Keratinocyte (primary cell): ENCODE results near the gene PRB4. TPM values are rescaled to one million over a fixed set of nuclear protein-coding genes. Genes with fewer than 3 reads are reported as not detected.

Experiments
- DNase-seq: peaks from one replicate; pipeline ENCODE4 v3.0.0-alpha.2; 2011; ENCODE audit warnings: low read depth, missing footprints, low spot score
- FAIRE-seq: peaks from 2 replicates; lab custom pipeline; 2011; peaks lifted over from hg19 to GRCh38; lab: Jason Lieb, UNC
- H2AFZ ChIP-seq: 2 replicates; pipeline ENCODE4 v1.6.0; 2012; ENCODE audit warnings: low read length, control low read depth, inconsistent platforms; ENCODE audit not compliant: control insufficient read depth
- H3K27ac ChIP-seq: 2 replicates; pipeline ENCODE4 v1.5.1; 2011; ENCODE audit warnings: low read length; ENCODE audit not compliant: control insufficient read depth, insufficient read depth
- H3K27me3 ChIP-seq: 3 replicates; pipeline ENCODE4 v1.6.0; 2011; ENCODE audit warnings: low read length; ENCODE audit not compliant: control insufficient read depth, insufficient read depth; ENCODE audit errors: extremely low read depth
- H3K36me3 ChIP-seq, 2 experiments: 2 replicates in 1 of 2; 3 replicates in 1 of 2; pipeline ENCODE4 v1.5.1; 2011; ENCODE audit warnings: low read length in 2 of 2, mild to moderate bottlenecking in 1 of 2; ENCODE audit not compliant: control insufficient read depth in 2 of 2, insufficient read depth in 2 of 2; ENCODE audit errors: extremely low read depth in 1 of 2
- H3K4me1 ChIP-seq: 3 replicates; pipeline ENCODE4 v1.5.1; 2011; ENCODE audit warnings: low read length; ENCODE audit not compliant: control insufficient read depth, insufficient read depth; ENCODE audit errors: extremely low read depth
- H3K4me2 ChIP-seq: 3 replicates; pipeline ENCODE4 v1.6.0; 2011; ENCODE audit warnings: low read depth, low read length; ENCODE audit not compliant: control insufficient read depth, insufficient read depth; ENCODE audit errors: extremely low read depth
- H3K4me3 ChIP-seq, 3 experiments: fragments of 200-600 bp in 1 of 3; sonication (generic) in 1 of 3; 2 replicates in 2 of 3; 3 replicates in 1 of 3; pipeline ENCODE4 v1.5.1; 2011 to 2016; ENCODE audit warnings: low read length in 3 of 3, mild to moderate bottlenecking in 3 of 3, control low read depth in 2 of 3, inconsistent platforms in 1 of 3, low read depth in 1 of 3, mixed read lengths in 1 of 3, mixed run types in 1 of 3, moderate library complexity in 1 of 3; ENCODE audit not compliant: control insufficient read depth in 2 of 3, insufficient read depth in 2 of 3; ENCODE audit errors: extremely low read depth in 1 of 3
- H3K79me2 ChIP-seq: 2 replicates; pipeline ENCODE4 v1.6.0; 2012; ENCODE audit warnings: low read length; ENCODE audit not compliant: control insufficient read depth, insufficient read depth
- H3K9ac ChIP-seq: 3 replicates; pipeline ENCODE4 v1.6.0; 2011; ENCODE audit warnings: low read length; ENCODE audit not compliant: control insufficient read depth, insufficient read depth; ENCODE audit errors: extremely low read depth
- H3K9me1 ChIP-seq: 3 replicates; pipeline ENCODE4 v1.6.0; 2011; ENCODE audit warnings: low read length; ENCODE audit not compliant: control insufficient read depth, insufficient read depth; ENCODE audit errors: extremely low read depth
- H3K9me3 ChIP-seq: 2 replicates; pipeline ENCODE4 v1.5.1; 2012; ENCODE audit warnings: low read depth, low read length; ENCODE audit not compliant: control insufficient read depth
- H4K20me1 ChIP-seq: 3 replicates; pipeline ENCODE4 v1.6.0; 2011; ENCODE audit warnings: low read length; ENCODE audit not compliant: control insufficient read depth, insufficient read depth; ENCODE audit errors: extremely low read depth
- EZH2 ChIP-seq: IDR thresholded peaks from one replicate; pipeline ENCODE4 v1.6.1; 2012; ENCODE audit warnings: inconsistent platforms, mild to moderate bottlenecking, low read length, moderate library complexity
- dilution Hi-C: fragments of 300-500 bp; cut with MboI; formaldehyde crosslinking; loops from one replicate; pipeline ENCODE4 v1.7.0; 2020; ENCODE audit warnings: low sequenced_read_pairs; ENCODE audit not compliant: extremely low pct_ligation_motif_present
- polyA plus RNA-seq, 5 experiments: library from polyadenylated mRNA; depleted of rRNA in 3 of 5; stranded (reverse) in 3 of 5; stranded (forward) in 1 of 5; unstranded in 1 of 5; fragments of >200 nt; gene quantifications; 1 replicate in 1 of 5; 2 replicates in 3 of 5; 3 replicates in 1 of 5; pipeline versions ENCODE4 v1.2.1 to v1.2.3, GENCODE V29; 2011 to 2012; ENCODE audit warnings: missing spikeins in 2 of 5, low read depth in 1 of 5, low replicate concordance in 1 of 5
- TF ChIP-seq, protein P1 (sequence below), 3 experiments: IDR thresholded peaks in 1 of 3; conservative IDR thresholded peaks in 1 of 3; optimal IDR thresholded peaks in 1 of 3; 2 replicates in 2 of 3; 3 replicates in 1 of 3; pipeline versions ENCODE3 to v1.5.1; 2011; ENCODE audit warnings: low read length in 3 of 3, mild to moderate bottlenecking in 3 of 3, moderate library complexity in 2 of 3, control low read depth in 1 of 3, inconsistent platforms in 1 of 3; ENCODE audit not compliant: insufficient read depth in 2 of 3; ENCODE audit errors: extremely low read depth in 1 of 3

PRB4 gene
- polyA plus RNA-seq, 1 donor (not counting 4 experiments of a cell fraction or from before 2014, with no cell fraction given), result not detected

DNA sequence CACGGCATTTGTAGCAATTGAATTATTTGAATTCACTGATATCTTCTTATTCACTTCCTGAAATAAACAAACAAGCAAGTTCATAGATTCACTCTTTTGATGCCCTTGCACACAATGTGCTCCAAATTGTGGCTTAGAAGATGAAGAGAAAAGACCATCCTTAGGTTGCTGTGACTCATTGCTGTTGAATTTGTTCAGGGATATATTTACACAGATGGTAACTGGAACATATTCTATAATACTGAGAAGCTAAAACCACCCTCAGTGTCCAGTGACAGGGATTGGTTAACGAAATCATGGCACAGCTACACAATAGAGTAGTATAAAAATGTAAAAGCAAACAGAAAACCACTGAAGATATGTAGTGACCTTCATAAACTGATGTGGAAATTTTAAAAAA, 3.1 kb downstream of the PRB4 start:
- Histone ChIP-seq H3K36me3 (no peaks in the 10 kb centered on the region), H3K4me1 (no peaks in the 10 kb centered on the region), H3K79me2 (no peaks in the 10 kb centered on the region), H3K9me3 (no peaks in the 10 kb centered on the region), H3K9me1 (no peaks in the 10 kb centered on the region), H3K9ac (no peak overlapping the region), H3K4me2 (no peak overlapping the region), H3K4me3 (no peak overlapping the region), H3K27me3 (no peaks in the 10 kb centered on the region), H3K27ac (no peak overlapping the region), H2AFZ (no peak overlapping the region), H4K20me1 (no peaks in the 10 kb centered on the region)
- no peak for DNase-seq
- no peak for TF ChIP-seq EZH2
- TF ChIP-seq, protein P1, sequence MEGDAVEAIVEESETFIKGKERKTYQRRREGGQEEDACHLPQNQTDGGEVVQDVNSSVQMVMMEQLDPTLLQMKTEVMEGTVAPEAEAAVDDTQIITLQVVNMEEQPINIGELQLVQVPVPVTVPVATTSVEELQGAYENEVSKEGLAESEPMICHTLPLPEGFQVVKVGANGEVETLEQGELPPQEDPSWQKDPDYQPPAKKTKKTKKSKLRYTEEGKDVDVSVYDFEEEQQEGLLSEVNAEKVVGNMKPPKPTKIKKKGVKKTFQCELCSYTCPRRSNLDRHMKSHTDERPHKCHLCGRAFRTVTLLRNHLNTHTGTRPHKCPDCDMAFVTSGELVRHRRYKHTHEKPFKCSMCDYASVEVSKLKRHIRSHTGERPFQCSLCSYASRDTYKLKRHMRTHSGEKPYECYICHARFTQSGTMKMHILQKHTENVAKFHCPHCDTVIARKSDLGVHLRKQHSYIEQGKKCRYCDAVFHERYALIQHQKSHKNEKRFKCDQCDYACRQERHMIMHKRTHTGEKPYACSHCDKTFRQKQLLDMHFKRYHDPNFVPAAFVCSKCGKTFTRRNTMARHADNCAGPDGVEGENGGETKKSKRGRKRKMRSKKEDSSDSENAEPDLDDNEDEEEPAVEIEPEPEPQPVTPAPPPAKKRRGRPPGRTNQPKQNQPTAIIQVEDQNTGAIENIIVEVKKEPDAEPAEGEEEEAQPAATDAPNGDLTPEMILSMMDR (optimal IDR thresholded peaks at IDR 0.05 in 1 of 3, IDR thresholded peaks at IDR 0.05 in 1 of 3, conservative IDR thresholded peaks at IDR 0.05 in 1 of 3; ENCODE audit: extremely low read depth in 1 of 3, insufficient read depth in 2 of 3, low read length in 3 of 3), result no peak
- FAIRE-seq, result no peak
- dilution Hi-C loops, result no loop called here

DNA sequence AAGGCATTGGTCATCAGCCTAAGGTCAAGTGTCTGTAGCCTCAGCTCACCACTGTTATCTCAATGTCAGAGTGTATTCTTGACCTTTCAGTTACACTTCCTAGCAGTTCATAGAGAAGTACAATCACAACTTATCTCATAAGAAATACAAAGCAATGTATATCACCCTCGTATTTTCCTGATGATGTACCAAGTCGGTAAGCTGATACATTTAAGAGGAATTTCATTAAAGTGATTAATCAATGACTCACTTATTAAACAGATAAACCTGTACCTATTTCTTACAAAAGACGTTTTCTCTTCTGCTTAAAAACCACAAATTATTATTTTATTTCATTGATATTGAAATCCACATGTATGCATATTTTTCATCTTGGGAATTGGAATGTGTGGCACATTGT, 36.8 kb downstream of the PRB4 start:
- dilution Hi-C loops, result no loop called here
- no peaks in the 10 kb centered on the region for H4K20me1 ChIP-seq
- no peaks in the 10 kb centered on the region for H3K4me1 ChIP-seq
- no peak for FAIRE-seq
- no peaks in the 10 kb centered on the region for H3K27me3 ChIP-seq
- TF ChIP-seq EZH2, result no peak
- TF ChIP-seq, protein P1 (optimal IDR thresholded peaks at IDR 0.05 in 1 of 3, IDR thresholded peaks at IDR 0.05 in 1 of 3, conservative IDR thresholded peaks at IDR 0.05 in 1 of 3; ENCODE audit: extremely low read depth in 1 of 3, insufficient read depth in 2 of 3, low read length in 3 of 3), result no peak
- H2AFZ ChIP-seq, result no peak overlapping the region
- H3K4me3 ChIP-seq, result no peak overlapping the region
- no peak overlapping the region for H3K27ac ChIP-seq
- H3K79me2 ChIP-seq, result no peaks in the 10 kb centered on the region
- H3K9ac ChIP-seq, result no peak overlapping the region
- H3K9me3 ChIP-seq, result no peaks in the 10 kb centered on the region
- H3K9me1 ChIP-seq, result no peaks in the 10 kb centered on the region
- H3K36me3 ChIP-seq, result no peaks in the 10 kb centered on the region
- no peak for DNase-seq
- no peak overlapping the region for H3K4me2 ChIP-seq
